Stimulated activated CD4-positive, alpha-beta T cell treated with anti-CD3 and anti-CD28 coated beads, Interleukin-12 subunit alpha, Interleukin-12 subunit beta, amount 100 ng/mL, for 24 hours (primary cell): ENCODE data around the gene NGDN.

ENCODE experiments used
- DNase-seq, 2 experiments: peaks; one replicate each; pipeline ENCODE4 v3.0.0-alpha.2; 2020; ENCODE audit warnings: low read depth in 2 of 2

Gene NGDN

GRCh38 chr14:23469906-23470403, 452 bp downstream of the NGDN start:
- DNase-seq, result peak in 1 of 2 experiments; percentile 14

GRCh38 chr14:23470947-23471346, 1.4 kb downstream of the NGDN start:
- no peak for DNase-seq

DNA sequence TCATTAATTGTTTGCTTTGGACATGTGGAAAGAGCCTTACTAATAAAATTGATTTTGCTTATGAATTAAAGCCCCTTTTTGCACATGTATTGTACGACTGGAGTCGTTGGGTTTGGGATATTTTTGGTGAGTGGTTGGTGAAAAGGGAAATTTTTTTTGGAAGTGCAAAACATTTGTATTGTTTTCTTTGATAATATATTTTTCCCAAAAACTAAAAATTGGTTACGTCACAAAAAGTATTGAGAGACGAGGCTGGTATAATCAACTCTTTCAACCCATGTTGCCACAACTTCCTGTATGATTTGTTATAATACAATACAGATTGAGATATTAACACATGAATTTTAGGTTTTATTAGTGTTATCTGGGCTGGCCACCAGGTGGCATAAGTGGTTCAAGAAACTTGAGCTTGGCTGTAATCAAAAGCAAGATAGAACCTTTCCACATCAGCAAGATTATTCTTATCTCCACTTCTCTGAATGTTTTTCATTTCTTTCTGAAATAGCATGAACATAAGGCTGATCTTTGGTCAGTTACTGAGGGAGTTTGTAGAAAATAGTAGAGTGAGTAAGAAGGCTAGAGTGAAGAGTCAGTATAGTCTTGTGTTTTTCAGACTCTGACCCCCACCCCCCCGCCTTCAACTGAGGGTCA, 8.7 kb downstream of the NGDN start:
- peak; percentile 9 to 51 for DNase-seq

- DNase-seq, result no peak
Measured at GRCh38 chr14:23481362-23481970, 12.0 kb downstream of the NGDN start.

- no peak for DNase-seq
Measured at GRCh38 chr14:23481979-23482822, 12.7 kb downstream of the NGDN start.

DNA sequence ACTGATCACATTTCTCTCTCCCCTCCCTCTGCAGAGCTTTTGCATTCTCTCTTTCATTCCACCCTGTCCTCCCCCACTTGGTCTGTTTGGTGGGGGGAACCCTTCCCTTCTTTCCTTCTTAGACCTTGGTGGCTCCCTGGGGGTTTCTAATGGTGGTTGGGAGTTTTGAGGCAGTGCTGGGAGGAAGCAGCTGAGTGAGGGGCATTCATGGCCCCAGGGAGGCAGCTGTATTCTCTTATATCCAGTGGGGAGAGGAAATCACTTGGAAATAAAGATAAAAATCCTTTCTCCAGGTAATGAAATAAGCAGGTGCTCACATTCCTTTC, 13.3 kb downstream of the NGDN start:
- DNase-seq, result no peak

- DNase-seq, result no peak
Measured at GRCh38 chr14:23483236-23483854, 13.8 kb downstream of the NGDN start.

DNA sequence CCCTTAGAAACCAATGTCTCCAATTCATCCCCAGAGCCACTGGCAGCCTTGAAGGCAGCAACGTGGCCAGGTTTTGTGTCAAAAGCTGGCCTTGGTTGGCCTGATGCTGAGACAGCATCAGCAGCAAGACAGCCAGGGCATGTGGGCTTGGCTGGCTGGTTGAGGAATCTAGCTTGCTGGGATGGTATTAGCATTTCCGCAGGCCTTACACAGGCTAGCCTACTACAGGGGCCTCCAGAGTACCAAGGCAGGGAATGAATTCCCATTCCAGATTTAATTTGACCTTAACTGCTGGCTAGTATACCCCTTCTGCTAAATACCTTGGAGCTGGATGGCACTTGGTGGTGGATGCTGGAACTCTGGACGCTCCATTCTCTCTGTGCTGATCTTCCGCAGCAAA, 15.8 kb downstream of the NGDN start:
- no peak for DNase-seq

DNA sequence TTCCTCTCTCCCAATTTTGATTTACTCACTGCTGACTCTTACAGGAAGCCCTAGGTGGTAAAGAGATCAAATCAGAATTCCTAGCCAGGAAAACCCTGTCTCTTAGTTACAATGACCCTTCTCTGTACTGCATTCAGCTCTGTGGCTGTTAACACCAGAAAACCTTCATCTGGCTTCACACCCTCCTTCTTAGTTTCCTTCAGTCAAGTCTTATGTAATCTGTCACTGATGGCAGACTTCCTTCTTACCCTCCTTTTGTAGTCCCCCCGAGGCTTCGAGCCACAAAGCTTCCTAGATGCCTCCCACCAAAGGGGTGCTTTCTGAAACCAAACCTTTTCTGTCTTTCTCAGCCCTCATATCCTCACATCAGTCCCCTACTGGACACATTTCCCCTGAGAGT, 16.5 kb downstream of the NGDN start:
- no peak for DNase-seq

DNA sequence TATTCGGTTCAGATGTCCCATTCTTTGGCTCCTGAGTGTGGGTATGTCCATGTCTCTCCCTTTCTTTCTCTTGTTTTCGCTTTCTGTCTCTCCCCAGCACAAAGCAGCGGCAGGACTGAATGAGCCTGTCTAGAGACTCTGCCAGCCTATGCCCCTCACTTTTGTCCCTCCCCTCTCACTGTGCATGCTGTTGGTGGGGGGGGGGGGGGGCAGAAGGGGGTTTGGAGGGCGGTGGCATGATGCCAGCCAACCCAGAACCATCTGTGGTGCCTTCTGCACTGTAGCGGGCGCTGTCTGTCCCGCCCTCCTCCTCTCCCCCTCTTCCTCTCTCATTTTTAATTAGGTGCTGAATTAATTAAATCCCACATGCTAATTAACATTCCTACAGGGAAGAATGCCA, 17.7 kb downstream of the NGDN start:
- no peak for DNase-seq

GRCh38 chr14:23492618-23493272, 23.2 kb downstream of the NGDN start:
- no peak for DNase-seq

GRCh38 chr14:23494223-23494622, 24.7 kb downstream of the NGDN start:
- no peak for DNase-seq

- no peak for DNase-seq
Measured at GRCh38 chr14:23512156-23512555, 42.7 kb downstream of the NGDN start.

GRCh38 chr14:23513005-23513817, 43.7 kb downstream of the NGDN start:
- DNase-seq, result no peak

- no peak for DNase-seq
Measured at GRCh38 chr14:23513818-23514643, 44.5 kb downstream of the NGDN start.

GRCh38 chr14:23514644-23514957, 45.1 kb downstream of the NGDN start:
- DNase-seq, result no peak

- DNase-seq, result no peak
Measured at GRCh38 chr14:23517650-23518326, 48.3 kb downstream of the NGDN start.

- no peak for DNase-seq
Measured at GRCh38 chr14:23518709-23519108, 49.2 kb downstream of the NGDN start.

GRCh38 chr14:23520899-23521533, 51.5 kb downstream of the NGDN start:
- DNase-seq, result no peak
